Fibroblast of skin of abdomen (primary cell): ENCODE measurements around the gene PRKG1.
"Not testable (repeated sequence)": the region's sequence is repeated elsewhere in the genome, so short reads cannot be mapped to it uniquely, and the experiment has no call there.

Experiments used
- DNase-seq: peaks from one replicate; pipeline ENCODE4 v3.0.0-alpha.2; 2013

Gene PRKG1

DNA sequence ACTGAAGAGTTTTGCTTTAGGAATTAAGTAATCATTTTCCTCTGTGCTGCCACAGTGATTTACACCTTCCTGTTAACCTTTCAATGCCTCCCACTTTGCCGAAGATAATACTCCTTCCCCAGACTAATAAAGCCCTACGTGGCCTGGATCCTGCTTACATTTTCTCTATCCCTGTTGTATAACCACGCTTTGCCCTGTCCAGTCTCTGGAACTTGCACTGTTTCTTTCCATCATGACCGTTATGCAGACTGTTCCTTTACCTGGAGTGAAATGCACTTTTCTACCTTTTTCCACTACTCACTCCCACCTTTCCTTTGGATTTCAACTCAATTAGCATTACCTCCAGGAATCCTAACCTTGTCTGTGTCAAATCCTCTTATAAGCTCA is 154.4 kb downstream of the PRKG1 start:
- DNase-seq = no peak

- DNase-seq = no peak
Measured at GRCh38 chr10:51230887-51231585, 156.7 kb downstream of the PRKG1 start.

- DNase-seq = no peak
Measured at GRCh38 chr10:51231754-51232153, 157.5 kb downstream of the PRKG1 start.

GRCh38 chr10:51233337-51234100 is 159.2 kb downstream of the PRKG1 start:
- no peak for DNase-seq

GRCh38 chr10:51235865-51236264 is 161.6 kb downstream of the PRKG1 start:
- no peak for DNase-seq

- DNase-seq = no peak
Measured at GRCh38 chr10:51239006-51239405, 164.7 kb downstream of the PRKG1 start.

DNA sequence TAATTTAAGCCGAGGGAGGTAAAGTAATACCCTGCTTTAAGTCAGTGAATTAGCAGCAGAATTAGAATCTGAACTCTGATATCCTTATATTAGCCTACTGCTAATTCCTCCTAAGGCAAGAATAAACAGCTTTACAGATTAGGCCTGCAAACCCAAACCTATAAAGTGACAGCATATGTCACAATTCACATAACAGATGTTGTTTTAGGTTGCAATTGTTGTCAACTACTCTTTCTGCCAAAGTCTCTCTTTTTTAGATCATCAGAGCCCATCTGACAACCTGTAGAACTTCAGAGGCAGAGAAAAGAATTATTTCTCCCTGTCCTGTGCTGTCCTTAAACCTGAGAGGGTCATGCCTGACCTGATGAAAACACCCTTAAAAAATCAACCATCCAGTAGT is 167.2 kb downstream of the PRKG1 start:
- no peak for DNase-seq

- DNase-seq = no peak
Measured at GRCh38 chr10:51242393-51242792, 168.1 kb downstream of the PRKG1 start.

GRCh38 chr10:51244309-51244708 is 170.0 kb downstream of the PRKG1 start:
- no peak for DNase-seq

GRCh38 chr10:51244748-51245490 is 170.6 kb downstream of the PRKG1 start:
- DNase-seq = peak; percentile 81

- no peak for DNase-seq
Measured at GRCh38 chr10:51246156-51246555, 171.9 kb downstream of the PRKG1 start.

- DNase-seq = no peak
Measured at GRCh38 chr10:51250278-51250920, 176.1 kb downstream of the PRKG1 start.

GRCh38 chr10:51251110-51251509 is 176.8 kb downstream of the PRKG1 start:
- no peak for DNase-seq

DNA sequence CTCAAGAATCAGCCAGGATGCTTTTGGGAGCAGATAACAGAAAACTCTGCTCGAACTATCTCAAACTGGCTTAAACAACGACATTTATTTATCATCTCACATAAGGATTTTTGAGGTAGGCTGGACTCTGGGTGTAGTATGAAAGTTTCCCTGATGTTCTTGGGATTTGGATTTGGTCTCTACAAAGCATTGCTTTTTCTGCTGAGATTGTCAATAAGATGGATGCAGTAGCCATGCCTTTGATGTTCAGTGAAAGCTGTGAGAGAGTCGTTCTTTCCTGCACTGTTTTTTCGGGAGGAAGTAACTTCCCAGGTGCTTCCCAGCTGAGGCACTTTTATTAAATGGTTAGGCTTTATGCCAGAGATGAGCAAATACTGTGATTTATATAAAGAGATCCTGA is 181.1 kb downstream of the PRKG1 start:
- DNase-seq = no peak

DNA sequence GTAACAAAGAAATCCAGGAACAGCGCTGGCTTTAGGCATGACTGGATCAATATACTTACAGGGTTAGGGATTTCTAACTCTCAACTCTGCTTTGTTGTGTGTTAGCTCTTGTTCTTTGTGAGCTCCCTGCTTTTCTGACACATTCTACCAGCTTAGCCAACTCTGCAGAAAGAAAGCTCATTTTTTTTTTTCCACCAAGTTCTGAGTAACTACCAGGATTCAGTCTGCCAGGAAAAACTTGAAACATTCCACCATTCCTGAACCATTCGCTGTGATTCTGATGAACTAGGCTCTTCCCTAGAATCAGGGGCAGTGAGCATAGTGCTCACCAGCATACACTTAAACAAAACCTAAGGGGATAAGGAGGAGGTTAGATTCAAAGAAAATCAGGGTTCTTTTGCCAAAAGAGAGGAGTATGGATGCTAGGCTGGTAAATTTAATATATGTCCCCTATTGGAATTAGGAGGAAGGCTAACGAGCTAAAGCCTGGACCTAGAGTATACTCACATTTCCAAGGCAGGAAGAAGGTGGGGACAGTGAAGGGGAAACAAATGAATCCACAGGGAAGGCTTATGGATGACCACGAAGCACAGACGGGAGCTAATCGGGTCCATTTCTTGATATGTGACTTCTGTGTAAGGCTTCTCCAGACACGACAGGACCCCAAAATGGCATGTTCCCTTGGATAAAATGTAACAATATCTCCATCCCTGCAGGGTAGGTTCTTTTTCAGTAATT is 183.4 kb downstream of the PRKG1 start:
- peak; percentile 35 for DNase-seq

DNA sequence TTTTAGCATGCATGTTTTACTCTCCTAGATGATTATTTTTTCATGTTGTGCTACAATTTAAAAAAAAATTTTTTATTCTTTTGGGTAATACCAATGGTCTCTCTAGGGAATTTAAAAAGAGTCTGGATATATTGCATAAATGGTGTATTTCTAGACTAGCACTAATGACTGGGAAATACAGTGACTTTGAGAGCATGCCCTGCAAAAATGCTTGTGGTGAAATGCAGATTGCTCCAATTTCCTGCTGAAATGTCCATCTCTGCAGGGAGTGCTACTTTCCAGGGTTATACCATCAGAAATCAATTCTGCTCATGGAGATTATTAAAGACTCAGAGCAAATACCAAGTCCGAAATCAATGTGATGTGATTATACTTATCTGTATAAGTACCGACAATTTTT is 186.1 kb downstream of the PRKG1 start:
- DNase-seq = no peak

DNA sequence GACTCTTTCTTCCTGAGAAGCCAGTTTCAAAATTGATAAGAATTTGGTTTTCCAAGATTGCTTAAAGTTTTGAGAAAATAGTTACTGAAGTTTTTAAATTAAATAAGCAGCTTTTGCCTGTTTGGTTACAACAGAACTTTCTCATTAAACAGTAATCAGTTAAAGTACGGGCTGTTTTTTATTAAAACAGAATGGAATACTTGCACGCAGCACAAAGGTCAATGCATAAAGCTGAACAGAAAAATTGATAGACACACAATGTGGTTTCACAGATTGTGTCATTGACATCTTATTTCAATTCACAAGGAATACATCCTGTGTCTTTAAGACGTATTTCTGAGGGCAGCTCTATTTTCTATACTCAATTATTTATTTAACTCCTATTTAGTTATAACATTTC is 192.2 kb downstream of the PRKG1 start:
- peak; percentile 35 for DNase-seq

GRCh38 chr10:51267980-51268570 is 193.8 kb downstream of the PRKG1 start:
- DNase-seq = not testable (repeated sequence)

DNA sequence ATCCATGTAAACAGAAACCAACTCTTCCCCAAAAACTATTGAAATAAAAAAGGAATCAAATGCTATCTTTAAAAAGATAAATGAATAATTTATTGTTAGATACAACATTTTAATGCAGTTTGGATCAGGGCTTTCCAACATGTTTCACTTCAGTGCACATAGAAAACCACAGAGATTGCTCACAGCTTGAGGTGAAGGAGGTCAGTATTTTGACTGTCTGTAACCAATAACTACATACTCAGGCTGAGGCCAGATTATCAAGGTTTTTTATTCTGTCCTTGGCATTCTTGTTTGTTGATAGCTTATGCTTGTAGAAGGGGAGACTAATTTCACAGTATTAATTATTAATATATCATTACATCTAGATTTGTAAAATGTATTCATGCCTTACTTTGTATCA is 195.5 kb downstream of the PRKG1 start:
- peak; percentile 62 for DNase-seq

DNA sequence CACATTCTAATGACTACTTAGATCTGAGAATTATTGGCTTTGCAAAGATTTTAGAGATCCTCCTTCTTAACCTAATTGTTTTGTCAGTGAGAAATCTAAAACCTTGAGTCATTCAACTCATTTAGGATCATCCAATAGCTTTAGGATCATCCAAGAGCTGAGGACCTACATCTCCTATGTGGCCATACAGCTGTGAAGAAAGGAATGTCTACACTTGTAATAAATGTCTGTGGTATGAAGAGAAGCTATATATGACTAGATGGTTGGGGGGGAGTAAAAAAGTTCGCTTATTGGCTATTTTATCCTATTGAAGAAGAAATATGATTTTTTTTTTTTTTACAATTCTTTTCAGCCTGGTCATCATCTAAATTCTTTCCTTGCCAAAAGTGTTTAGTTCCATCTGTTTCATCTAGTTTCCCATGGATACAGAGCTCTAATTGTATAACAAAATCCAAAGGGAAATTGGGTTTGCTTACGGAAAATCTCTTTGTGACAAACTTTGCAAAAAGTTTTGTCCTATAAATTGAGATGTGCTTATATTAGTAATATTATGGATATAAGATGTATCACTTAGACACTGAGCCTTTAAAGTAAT is 196.7 kb downstream of the PRKG1 start:
- peak; percentile 77 for DNase-seq

DNA sequence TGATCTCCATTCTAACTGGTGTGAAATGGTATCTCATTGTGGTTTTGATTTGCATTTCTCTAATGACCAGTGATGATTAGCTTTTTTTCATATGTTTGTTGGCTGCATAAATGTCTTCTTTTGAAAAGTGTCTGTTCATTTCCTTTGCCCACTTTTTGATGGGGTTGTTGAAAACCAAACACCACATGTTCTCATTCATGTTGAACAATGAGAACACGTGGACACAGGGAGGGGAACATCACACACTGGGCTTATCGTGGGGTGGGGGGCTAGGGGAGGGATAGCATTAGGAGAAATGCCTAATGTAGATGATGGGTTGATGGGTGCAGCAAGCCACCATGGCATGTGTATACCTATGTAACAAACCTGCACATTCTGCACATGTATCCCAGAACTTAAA is 197.8 kb downstream of the PRKG1 start:
- not testable (repeated sequence) for DNase-seq
